HG02642 (cell line): Measurements from ENCODE around the gene ALDH1A3.

ENCODE experiments used
- ATAC-seq: cut with Tn5 transposase; IDR thresholded peaks from one replicate; pipeline ENCODE4 v1.9.1; 2021; ENCODE audit warnings: mild to moderate bottlenecking; ENCODE audit not compliant: unreplicated experiment, poor library complexity

Gene ALDH1A3

GRCh38 chr15:100858294-100858693, 21.3 kb upstream of the ALDH1A3 start:
- ATAC-seq, result no peak

GRCh38 chr15:100859970-100860828, 19.4 kb upstream of the ALDH1A3 start:
- ATAC-seq, result no peak

DNA sequence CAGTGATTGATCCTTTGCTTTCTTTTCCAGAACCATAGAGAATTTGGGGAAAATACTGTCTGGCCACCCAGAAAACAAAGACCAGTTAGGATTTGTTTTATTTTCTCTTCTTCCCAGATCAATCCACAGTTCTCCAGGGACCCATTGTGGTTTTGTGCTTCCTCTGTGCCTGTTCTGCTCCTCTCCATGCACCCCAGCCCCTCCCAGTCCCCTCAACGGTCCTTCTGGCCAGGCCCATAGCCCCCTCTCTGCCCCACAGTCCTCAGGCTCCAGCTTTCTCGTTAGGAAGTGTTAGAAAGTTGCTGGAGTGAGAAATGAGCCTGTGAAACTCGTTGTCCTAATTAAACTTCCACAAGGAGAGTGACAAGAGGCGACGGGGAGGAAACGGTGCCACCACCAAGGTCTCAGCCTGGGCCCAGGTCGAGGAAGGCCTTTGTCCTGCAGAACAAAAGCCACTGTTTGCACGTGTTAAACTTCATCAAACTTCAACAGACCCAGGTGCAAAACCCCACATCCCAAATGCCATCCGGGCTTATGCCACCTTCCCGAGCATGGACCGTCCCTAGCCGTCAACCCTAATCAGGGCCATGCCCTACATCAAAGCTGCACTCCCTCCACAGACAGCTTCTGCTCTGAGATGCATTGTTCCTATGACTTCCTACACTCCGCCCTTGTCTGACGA, 18.7 kb upstream of the ALDH1A3 start:
- ATAC-seq, result no peak

GRCh38 chr15:100861511-100861991, 18.1 kb upstream of the ALDH1A3 start:
- ATAC-seq, result no peak

- no peak for ATAC-seq
Measured at GRCh38 chr15:100862162-100862561, 17.5 kb upstream of the ALDH1A3 start.

DNA sequence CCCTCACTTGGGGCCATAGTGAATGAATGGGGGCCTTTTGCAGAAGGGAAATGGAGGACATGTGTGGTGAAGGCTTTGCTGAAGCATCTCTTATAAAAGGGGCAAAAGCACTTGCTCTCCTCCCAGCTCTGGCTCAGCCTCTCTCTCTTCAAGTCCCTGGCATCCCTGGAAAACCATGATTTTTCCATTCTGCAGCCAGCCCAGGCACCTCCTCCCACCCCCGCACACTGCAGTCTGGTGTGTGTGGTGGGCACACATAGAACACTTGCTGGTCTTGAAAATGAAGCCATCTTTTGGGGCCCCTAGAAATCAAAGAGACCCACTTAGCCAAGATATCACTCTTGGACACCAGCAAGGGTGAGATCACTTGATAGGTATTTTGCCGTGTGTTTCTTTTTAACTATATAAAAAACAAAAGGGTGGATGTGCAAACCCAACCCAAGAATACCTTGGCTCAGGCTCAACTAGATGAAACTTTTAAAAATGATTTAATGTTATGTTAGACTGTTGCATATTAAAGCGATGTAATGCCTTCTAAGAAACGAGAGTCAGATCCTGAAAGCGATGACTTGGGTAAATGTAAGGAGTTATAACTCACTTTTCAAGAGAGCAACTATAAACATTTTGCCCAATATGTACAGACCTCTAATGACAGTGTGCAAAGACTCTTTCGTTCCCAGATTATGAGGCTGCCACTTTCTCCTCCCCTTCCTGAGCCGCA, 16.4 kb upstream of the ALDH1A3 start:
- ATAC-seq, result no peak

DNA sequence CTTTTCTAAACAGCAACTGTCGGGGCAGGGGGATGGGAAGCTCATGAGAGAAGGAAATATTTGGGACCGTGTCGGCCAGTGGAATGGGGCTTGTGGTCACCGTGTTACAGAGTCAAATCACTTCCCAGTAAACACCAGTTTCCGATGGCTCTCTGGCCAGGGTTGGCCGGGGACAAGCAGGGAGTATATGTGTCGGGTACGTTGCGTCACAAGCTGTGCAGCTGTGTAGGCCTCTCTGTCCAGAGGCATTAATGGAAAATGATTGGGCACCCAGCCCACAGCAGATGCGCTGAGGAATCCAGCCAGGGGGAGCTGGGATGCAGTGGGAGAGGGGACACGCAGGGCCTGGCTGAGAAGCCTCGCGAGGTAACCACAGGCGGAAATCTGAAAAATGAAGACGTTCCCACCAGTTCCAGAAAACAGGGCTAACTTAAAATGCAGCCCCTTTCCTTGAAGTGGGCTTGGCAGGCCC, 15.8 kb upstream of the ALDH1A3 start:
- no peak for ATAC-seq

- no peak for ATAC-seq
Measured at GRCh38 chr15:100866386-100867330, 13.0 kb upstream of the ALDH1A3 start.

GRCh38 chr15:100867433-100867832, 12.2 kb upstream of the ALDH1A3 start:
- ATAC-seq, result no peak

DNA sequence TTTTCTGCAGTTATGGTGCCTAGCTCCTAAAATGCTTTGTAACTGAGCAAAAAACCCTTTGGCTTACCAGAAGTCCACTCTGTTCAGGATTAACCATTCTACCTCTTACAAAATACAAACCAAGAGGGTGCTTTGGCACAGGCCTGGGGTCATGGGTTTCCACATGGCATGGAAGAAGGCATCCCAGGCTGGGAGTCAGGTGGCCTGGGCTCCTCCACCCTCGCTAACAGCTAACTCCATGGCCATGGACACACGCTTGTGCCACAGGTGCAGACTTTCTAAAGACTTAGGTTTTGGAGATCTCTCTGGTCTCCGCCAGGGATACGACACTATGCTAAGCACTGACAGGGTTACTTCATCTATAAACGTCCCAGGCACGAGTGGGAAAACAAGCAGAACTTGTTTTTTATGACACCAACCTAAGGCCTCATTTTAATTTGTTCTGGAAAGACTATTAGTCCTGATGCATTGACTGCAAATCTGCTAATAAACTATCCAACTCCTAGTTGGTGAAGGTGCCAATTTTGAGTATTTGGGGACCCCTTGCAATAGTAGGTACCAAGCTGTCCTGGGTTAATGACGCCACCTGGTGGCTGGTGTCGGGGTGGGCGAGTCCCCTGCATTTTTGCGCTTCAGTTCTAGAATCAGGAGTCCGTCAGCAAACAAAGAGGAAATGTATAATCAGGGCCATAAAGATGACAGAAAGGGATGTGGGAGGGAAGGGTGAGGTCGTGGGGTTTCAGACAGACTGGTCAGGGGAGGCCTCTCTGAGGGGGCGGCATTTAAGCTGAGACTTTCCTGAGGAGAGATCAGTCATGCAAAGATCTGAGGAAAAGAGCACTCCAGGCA, 10.3 kb upstream of the ALDH1A3 start:
- no peak for ATAC-seq

DNA sequence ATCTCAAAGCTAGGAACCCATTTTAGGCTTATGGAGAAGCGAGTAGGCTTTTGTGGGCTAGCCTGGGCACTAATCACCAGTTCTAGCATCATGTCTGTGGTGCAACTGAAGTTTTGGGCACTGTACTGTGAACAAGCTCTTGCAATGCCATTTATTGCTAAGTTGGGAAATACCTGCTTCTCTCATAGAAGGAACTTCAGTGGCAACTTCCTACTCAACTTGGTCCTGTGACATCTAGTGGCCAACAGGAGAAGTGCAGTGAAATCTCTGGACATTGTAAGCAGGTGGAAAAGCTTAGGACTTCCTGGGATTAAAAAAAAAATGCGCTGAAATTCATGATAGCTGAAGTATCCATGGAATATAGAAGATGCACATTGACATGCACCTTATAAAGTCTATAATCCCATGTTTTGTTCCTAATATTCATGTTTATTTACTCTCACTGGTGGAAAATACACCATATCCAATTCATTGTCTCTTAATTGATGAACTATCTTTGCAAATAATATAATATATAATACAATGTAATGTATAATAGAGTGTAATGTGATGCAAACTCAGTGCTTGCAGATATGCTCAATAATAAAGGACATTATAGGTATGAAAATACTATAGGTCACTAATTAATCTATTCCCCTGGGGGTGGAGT, 6.5 kb upstream of the ALDH1A3 start:
- no peak for ATAC-seq

GRCh38 chr15:100875495-100875894, 4.1 kb upstream of the ALDH1A3 start:
- ATAC-seq, result no peak

GRCh38 chr15:100875976-100876375, 3.7 kb upstream of the ALDH1A3 start:
- no peak for ATAC-seq

GRCh38 chr15:100877551-100877950, 2.1 kb upstream of the ALDH1A3 start:
- ATAC-seq, result no peak

DNA sequence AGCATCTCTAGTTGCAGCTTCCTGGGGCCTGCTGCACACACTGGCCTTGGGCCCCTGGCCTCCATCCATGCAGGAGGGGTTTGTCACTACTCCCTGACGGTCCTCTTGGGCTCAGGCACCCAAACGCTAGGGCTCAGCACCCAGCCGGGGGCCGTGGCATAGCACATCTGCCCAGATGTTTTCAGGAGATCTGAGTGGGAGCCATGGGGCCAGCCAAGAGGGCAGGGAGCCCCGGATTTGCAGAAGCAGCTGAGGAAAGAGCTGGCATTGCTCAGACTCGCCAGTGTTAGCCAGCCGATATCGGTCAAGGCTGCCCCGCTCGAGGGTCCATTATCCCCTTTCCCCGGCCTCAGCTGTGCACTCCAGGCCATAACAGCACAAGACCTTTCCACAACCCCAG, 1.5 kb upstream of the ALDH1A3 start:
- no peak for ATAC-seq

DNA sequence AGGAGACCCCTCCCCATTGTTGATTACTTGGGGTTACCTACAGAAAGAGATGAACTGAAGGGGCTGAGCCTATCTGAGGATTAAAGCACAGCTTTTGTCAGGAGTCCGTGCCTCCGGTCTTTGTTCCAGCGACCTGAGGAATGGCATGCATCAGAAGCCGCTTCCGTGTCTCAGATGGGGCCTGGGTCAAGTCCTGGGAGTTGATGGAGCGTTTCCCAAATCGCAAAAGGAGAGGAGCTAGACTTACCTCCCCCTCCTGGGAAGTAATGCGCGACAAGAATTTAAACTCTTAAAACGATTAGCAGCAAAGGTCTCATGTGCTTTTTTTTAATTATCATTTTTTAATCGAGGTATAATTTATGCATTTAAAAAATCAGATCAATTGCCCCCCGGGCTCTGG, 983 bp upstream of the ALDH1A3 start:
- ATAC-seq, result no peak

DNA sequence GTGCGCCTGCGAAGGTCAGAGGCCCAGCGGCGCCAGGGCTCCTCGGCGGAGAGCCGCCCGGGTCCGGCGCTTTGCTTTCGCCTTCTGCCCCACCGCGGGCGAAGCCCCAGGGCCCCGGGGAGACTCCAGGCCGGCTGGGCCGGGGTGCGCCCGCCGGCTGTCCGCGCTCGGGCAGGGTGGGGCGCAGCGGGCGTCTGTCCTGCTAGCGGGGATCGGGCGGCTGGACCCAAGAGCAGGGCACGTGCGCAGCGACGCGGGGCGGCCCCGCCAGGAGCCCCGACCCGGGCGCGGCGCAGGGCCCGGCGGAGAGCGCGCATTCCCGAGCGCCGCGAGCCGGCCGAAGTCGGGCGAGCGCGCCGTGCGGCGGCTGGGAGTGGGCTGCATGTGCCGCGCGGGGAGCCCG, 569 bp upstream of the ALDH1A3 start:
- ATAC-seq, result no peak

DNA sequence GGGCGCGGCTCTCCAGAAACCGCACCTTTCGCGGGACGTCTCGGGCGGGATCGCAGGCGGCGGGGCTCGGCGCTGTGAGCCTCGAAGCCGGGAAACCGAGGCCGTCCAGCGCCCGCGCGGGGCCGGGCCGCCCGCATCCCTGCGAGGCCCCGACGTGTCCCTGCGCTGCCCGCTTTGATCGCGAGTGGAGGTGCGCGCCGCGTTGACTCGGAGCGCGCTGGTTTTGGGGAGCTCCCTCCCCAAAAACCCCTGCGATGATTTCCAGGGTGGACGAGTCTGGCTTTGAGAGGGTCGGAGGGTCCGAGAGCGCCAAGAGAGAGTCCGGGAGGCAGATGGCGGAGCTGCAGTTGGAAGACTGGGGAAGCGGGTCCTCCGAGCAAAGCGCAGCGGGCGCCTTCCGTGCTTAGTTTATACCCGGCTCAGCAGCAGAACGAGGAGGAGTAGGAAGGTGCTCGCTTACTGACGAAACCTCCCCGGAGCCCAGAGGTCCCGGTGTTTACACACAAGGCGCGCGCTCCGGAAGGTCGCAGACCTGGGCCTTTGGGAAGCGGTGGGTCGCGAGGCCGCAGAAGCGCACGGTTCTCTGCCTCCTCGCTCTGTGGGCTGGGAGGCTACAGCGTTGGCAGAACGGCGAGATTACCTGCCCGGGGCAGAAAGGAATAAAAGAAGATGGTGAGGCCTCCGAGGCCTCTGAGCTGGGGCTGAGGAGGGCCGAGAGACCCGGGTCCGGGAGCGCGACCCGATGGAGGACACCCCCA, 687 bp downstream of the ALDH1A3 start:
- ATAC-seq, result no peak
